IPS DF 6.9 (cell line): ENCODE data around the gene CFAP69.
"Not testable (repeated sequence)": the region's sequence is repeated elsewhere in the genome, so short reads cannot be mapped to it uniquely, and the experiment has no call there.

ENCODE experiments used
- DNase-seq: peaks from one replicate; pipeline ENCODE4 v3.0.0-alpha.2; 2013; ENCODE audit warnings: low read depth, low spot score
- H3K27ac ChIP-seq: one replicate; pipeline ENCODE4 v1.5.1; 2013; ENCODE audit warnings: low read length, control low read depth
- H3K27me3 ChIP-seq: 2 replicates; pipeline ENCODE4 v1.6.1; 2013; ENCODE audit warnings: mild to moderate bottlenecking, low read length; ENCODE audit not compliant: control insufficient read depth, insufficient read depth
- H3K36me3 ChIP-seq: 2 replicates; pipeline ENCODE4 v1.6.1; 2013; ENCODE audit warnings: low read length; ENCODE audit not compliant: control insufficient read depth, insufficient read depth
- H3K4me1 ChIP-seq: 2 replicates; pipeline ENCODE4 v1.6.1; 2013; ENCODE audit warnings: low read length; ENCODE audit not compliant: control insufficient read depth, insufficient read depth
- H3K4me3 ChIP-seq: 2 replicates; pipeline ENCODE4 v1.5.1; 2013; ENCODE audit warnings: mild to moderate bottlenecking, low read length
- H3K9me3 ChIP-seq: 2 replicates; pipeline ENCODE4 v1.6.1; 2013; ENCODE audit warnings: low read length, inconsistent platforms; ENCODE audit not compliant: control insufficient read depth, insufficient read depth
- WGBS: extraction: QIAGEN DNeasy Blood & Tissue Kit; methylation state at CpG from one replicate; pipeline ENCODE4 v1.1.7; 2013; ENCODE audit warnings: mixed read lengths, missing lambda C conversion rate; ENCODE audit not compliant: insufficient read length, insufficient coverage; 5-methylcytosine and 5-hydroxymethylcytosine counted together

The CFAP69 gene

DNA sequence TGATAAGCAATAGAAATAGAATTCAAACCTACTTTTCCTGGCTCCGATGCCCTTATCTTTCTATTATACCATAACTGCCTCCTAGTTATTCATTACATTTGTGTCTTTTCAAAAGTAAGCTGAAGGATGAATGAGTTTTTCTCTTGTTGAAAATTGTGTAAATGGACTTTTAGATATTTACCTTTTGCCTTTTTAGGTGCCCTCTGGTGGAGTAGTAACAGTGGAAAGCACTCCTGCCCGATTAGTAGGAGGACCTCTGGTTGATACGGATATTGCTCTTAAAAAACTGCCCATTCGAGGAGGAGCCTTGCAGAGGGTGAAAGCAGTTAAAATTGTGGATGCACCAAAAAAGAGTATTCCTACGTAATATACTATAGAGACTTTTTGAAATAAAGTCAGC lies 64.9 kb downstream of the CFAP69 start:
- Histone ChIP-seq H3K27me3 (no peaks in the 10 kb centered on the region), H3K4me1 (no peaks in the 10 kb centered on the region), H3K36me3 (no peaks in the 10 kb centered on the region), H3K9me3 (no peaks in the 10 kb centered on the region), H3K4me3 (no peak overlapping the region), H3K27ac (no peak overlapping the region)
- DNase-seq = no peak
- no CpG with 5 or more reads among the region's 5 CpGs for WGBS

DNA sequence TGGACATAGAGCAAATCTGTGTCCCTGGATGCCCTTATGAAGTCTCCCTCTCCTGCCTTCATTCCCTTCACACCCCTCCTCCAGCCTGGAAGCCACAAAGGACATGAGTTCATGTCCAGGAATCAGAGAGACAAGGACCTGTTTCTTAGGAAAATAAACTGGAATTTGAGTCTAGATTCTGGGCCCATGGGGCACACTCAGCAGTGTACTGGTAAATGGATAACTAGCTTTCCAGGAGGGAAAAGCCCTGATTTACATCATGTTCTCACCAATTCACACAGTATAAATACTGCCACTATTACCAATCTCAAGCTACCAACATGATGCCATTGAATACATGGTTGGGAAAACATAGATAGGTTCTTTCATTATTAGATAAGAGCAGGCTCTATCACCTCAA lies 66.2 kb downstream of the CFAP69 start:
- Histone ChIP-seq H3K36me3 (no peaks in the 10 kb centered on the region), H3K27me3 (no peaks in the 10 kb centered on the region), H3K9me3 (no peaks in the 10 kb centered on the region), H3K4me3 (no peak overlapping the region), H3K4me1 (no peaks in the 10 kb centered on the region), H3K27ac (no peak overlapping the region)
- DNase-seq = no peak

DNA sequence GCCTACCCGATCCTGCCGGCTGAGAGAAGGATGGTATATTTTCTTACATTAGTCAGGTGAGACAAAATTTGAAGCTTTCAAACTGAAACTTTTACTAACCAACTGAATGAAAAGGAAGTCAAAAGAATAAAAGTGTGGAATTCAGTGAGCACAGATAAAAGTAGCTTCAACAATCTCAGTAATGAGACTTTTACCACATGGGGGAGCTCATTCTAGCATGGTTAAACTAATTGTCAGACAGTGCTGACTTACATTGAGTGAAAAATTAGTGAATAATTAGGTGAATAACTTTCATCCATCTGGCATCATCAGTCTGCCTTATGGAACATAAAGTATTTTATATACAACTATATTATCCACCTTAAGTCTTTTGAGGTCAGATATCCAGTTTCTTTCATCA lies 67.8 kb downstream of the CFAP69 start:
- no peaks in the 10 kb centered on the region for H3K36me3 ChIP-seq
- no CpG with 5 or more reads among the region's 2 CpGs for WGBS
- DNase-seq = no peak

DNA sequence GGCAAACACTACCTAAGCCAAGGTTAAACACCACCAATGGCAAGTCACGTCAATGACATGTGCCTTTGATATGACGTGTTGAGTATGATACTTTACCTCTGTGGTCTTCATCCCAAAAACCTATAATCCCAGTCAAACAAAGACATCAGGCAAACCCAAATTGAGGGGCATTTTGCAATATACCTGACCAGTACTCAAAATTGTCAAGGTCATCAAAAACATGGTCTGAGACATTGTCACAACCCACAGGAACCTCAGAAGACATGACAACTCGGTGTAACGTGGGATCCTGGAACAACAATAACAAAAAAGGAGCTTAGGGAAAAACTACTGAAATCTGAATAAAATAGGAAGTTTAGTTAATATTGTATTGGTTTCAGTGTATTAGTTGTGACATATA lies 68.9 kb downstream of the CFAP69 start:
- H3K27ac ChIP-seq = no peak overlapping the region
- H3K4me3 ChIP-seq = no peak overlapping the region
- H3K27me3 ChIP-seq = no peaks in the 10 kb centered on the region
- DNase-seq = no peak
- H3K36me3 ChIP-seq = no peaks in the 10 kb centered on the region
- H3K4me1 ChIP-seq = no peaks in the 10 kb centered on the region
- WGBS = no CpG with 5 or more reads among the region's 4 CpGs
- H3K9me3 ChIP-seq = no peaks in the 10 kb centered on the region

More for the DNA sequence above, 67.8 kb downstream of the CFAP69 start:
- Histone ChIP-seq H3K4me1 (no peaks in the 10 kb centered on the region), H3K9me3 (no peaks in the 10 kb centered on the region), H3K27ac (no peak overlapping the region), H3K4me3 (no peak overlapping the region), H3K27me3 (no peaks in the 10 kb centered on the region)

DNA sequence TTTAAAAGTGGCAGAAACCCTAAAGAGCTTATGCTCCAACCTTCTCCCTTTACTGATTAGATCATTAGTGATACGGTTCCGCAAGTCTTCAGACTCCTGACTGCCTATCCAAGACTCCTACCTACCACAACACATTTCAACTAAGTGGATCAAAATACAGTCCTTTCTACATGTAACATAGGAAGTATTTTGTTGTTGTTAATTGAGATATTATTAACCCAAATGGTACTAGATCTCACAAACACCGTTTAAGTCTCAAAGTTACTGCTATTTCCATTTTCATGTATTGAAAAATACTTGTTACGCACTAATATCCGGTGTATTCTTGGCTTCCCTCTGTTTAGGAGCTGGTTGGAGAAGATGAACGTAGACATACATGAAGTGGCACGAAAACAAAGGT lies 75.0 kb downstream of the CFAP69 start:
- H3K36me3 ChIP-seq = no peaks in the 10 kb centered on the region
- H3K27me3 ChIP-seq = peaks cover 25% of the 10 kb centered on the region
- no peaks in the 10 kb centered on the region for H3K9me3 ChIP-seq
- no peak overlapping the region for H3K27ac ChIP-seq
- no peaks in the 10 kb centered on the region for H3K4me1 ChIP-seq
- H3K4me3 ChIP-seq = no peak overlapping the region
- WGBS = no CpG with 5 or more reads among the region's 7 CpGs
- DNase-seq = no peak

DNA sequence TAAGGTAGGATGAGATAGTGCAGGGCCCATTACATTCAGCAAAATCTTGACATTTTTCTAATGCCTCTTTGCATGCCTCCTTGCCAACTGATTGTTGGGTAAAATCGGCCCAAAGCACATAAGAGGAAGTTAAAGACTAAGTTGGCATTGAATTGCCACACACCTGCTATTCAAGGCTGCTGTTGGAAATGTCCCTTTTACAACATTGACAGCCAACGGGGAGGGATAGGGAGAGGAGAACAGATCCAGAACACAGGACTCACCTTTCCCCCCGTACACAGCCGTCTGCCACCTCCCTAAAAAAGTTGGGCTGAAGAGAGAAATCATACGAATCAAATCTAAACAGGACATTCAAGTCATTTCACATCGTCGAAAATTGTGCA lies 75.4 kb downstream of the CFAP69 start:
- no peak overlapping the region for H3K4me3 ChIP-seq
- H3K9me3 ChIP-seq = no peaks in the 10 kb centered on the region
- peaks cover 25% of the 10 kb centered on the region for H3K27me3 ChIP-seq
- no CpG with 5 or more reads among the region's 7 CpGs for WGBS
- H3K4me1 ChIP-seq = no peaks in the 10 kb centered on the region
- H3K27ac ChIP-seq = no peak overlapping the region
- no peaks in the 10 kb centered on the region for H3K36me3 ChIP-seq
- DNase-seq = no peak

DNA sequence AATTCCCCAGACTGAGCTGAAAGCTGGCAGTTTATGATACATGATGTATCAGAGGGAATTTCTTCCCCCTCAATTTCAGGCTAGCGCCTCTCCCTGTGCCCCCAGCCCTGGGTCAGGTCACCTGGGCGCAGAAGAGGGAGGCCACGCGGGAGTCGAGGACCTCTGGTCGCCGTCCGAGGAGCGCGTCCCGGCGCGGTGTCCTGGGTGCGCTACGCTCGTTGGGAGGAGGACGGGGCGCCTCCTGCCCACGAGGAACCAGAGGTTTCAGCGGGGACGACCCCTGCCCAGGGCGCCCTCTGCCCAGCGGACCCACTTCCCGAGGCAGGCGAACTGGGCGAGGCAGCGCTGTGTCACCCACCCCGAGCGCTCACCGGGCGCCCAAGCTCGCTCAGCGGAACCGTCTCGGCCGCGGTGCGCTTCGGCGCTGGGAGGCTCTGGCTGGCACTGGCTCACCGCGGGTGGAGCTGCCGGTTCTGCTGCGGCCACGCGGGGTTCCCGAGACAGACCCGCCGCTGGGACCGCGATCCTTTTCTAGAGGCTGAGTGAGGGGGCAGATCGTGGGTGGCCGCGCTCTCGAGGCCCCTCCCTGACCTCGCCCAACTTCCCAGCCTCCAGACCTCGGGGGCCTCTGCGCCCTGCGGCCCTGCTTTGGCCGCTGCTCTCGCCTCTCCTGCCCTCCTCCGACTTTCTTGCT lies 76.0 kb downstream of the CFAP69 start, which contains the start of gene FAM237B:
Gene FAM237B, minus strand, starts transcription at position 504 of the 694 bp plus-strand sequence. CDS start 1,556 bp downstream, outside the sequence.
- H3K36me3 ChIP-seq = no peaks in the 10 kb centered on the region
- no peaks in the 10 kb centered on the region for H3K9me3 ChIP-seq
- H3K27me3 ChIP-seq = peaks cover 25% of the 10 kb centered on the region
- no peak for DNase-seq
- no peaks in the 10 kb centered on the region for H3K4me1 ChIP-seq
- WGBS = no CpG with 5 or more reads among the region's 62 CpGs
- H3K27ac ChIP-seq = no peak within 1 kb of the TSS
- H3K4me3 ChIP-seq = peak within 1 kb of the TSS; percentile 61; the same call in 1 of the 2 replicates

DNA sequence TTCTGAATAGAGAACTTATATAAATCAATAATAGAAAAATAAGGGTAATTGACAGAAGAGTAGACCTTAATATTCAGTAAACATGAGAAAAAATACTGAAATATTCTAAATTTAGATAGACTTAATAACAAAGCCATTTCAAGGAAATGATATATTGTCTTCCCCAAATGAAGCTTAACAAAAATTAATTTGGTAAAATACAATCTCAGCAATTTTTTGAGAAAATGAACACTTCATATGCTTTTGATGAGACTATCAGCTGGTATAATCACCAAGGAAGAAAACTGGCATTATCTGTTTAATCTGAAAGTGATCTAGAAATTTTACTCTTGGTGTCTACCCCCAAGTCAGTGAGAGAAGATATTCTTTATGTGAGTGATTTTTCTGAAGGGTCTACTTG lies 77.9 kb downstream of the CFAP69 start:
- Histone ChIP-seq H3K27me3 (peaks cover 25% of the 10 kb centered on the region), H3K4me3 (no peak overlapping the region), H3K36me3 (no peaks in the 10 kb centered on the region), H3K27ac (no peak overlapping the region), H3K4me1 (no peaks in the 10 kb centered on the region), H3K9me3 (no peaks in the 10 kb centered on the region)
- DNase-seq = no peak

DNA sequence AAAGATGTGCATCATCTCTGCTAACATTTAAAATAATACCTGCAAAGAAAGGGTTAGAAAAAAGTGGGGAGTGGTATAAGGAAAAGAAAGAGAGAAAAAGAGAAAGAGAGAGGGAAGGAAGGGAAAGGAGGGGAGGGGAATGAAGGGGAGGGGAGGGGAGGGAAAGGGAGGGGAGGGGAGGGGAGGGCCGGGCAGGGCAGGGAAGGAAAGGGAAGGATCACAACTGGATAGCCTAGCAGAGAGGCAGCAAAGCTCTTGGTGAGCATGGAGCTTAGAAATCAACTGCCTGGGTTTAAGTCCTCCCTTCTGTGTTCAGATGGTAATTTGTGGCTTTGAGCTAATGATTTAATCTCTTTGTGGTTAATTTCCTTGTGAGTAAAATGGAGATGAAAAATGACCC lies 81.5 kb downstream of the CFAP69 start:
- Histone ChIP-seq H3K36me3 (no peaks in the 10 kb centered on the region), H3K4me1 (no peaks in the 10 kb centered on the region), H3K27me3 (peaks cover 9% of the 10 kb centered on the region), H3K9me3 (no peaks in the 10 kb centered on the region), H3K4me3 (no peak overlapping the region), H3K27ac (no peak overlapping the region)
- no peak for DNase-seq
- WGBS = no CpG with 5 or more reads among the region's 1 CpG

DNA sequence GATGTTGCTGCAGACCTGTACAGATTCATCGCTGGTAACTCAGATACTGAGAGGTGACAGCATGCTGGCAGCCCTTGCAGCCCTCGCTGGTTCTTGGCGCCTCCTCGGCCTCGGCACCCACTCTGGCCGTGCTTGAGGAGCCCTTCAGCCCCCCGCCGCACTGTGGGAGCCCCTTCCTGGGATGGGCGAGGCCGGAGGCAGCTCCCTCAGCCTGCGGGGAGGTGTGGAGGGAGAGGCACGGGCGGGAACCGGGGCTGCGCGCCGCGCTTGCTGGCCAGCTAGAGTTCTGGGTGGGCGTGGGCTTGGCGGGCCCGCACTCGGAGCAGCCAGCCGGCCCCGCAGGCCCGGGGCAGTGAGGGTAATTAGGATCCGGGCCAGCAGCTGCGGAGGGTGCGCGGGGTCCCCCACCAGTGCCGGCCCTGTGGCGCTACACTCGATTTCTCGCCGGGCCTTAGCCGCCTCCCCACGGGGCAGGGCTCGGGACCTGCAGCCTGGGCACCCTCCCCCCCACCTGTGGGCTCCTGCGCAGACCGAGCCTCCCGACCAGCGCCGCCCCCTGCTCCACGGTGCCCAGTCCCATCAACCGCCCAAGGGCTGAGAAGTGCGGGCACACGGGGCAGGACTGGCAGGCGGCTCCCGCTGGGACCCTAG lies 89.3 kb downstream of the CFAP69 start:
- Histone ChIP-seq H3K4me3 (no peak overlapping the region), H3K27ac (no peak overlapping the region), H3K27me3 (no peaks in the 10 kb centered on the region), H3K4me1 (no peaks in the 10 kb centered on the region), H3K36me3 (no peaks in the 10 kb centered on the region), H3K9me3 (no peaks in the 10 kb centered on the region)
- no peak for DNase-seq
- WGBS = no CpG with 5 or more reads among the region's 48 CpGs

DNA sequence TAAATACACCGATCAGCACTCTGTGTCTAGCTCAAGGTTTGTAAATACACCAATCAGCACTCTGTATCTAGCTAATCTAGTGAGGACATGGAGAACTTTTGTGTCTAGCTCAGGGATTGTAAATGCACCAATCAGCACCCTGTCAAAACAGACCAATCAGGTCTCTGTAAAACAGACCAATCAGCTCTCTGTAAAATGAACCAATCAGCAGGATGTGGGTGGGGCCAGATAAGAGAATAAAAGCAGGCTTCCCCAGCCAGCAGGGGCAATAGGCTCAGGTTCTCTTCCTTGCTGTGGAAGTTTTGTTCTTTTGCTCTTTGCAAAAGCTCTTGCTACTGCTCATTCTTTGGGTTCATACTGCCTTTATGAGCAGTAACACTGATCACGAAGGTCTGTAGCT lies 90.0 kb downstream of the CFAP69 start:
- H3K4me3 ChIP-seq, H3K9me3 ChIP-seq, DNase-seq, H3K27me3 ChIP-seq, H3K27ac ChIP-seq, H3K36me3 ChIP-seq, H3K4me1 ChIP-seq: not testable (repeated sequence)
- no CpG with 5 or more reads among the region's 2 CpGs for WGBS
